K562 (cell line): Measurements from ENCODE around the gene SPATA6. TPM values are rescaled to one million over a fixed set of nuclear protein-coding genes. Genes with fewer than 3 reads are reported as not detected.

ENCODE experiments used
- ATAC-seq: fragments of 200-7000 bp; cut with Tn5 transposase; 3 replicates; pipeline ENCODE4 v1.9.1; 2020; ENCODE audit warnings: moderate library complexity
- BruUV-seq: library from RNA; stranded (reverse); fragments of 400-500 nt; replicated peaks from 2 replicates; lab custom pipeline; 2021; lab: Mats Ljungman, UMichigan
- CTCF ChIA-PET: fragments of 300-600 bp; formaldehyde crosslinking; extraction: SDS; loops from one replicate; lab custom pipeline; 2021; ENCODE audit warnings: low intra/inter-chr PET ratio; lab: Yijun Ruan, JAX
- POLR2A ChIA-PET: fragments of 300-600, 350-650 bp; sonication (Branson Sonifier 250); formaldehyde crosslinking; extraction: SDS; loops from one replicate; lab custom pipeline; 2021; ENCODE audit warnings: antibody characterized with exemption, inconsistent platforms; lab: Yijun Ruan, JAX
- DNase-seq, 4 experiments: peaks; one replicate each; pipeline versions ENCODE4 v3.0.0 to v3.0.0-alpha.2; 2011 to 2018; ENCODE audit warnings: low spot score in 3 of 4, mixed read lengths in 3 of 4; ENCODE audit errors: extremely low read depth in 1 of 4
- FAIRE-seq: peaks from 2 replicates; lab custom pipeline; 2011; peaks lifted over from hg19 to GRCh38; lab: Jason Lieb, UNC
- H2AFZ ChIP-seq: 2 replicates; pipeline ENCODE4 v1.6.0; 2011; ENCODE audit warnings: low read depth, low read length, control low read depth, inconsistent platforms
- H3K27ac ChIP-seq: fragments of 200-600 bp; 3 replicates; pipeline ENCODE4 v1.8.0; 2011; ENCODE audit warnings: low read depth, mild to moderate bottlenecking, control low read depth, inconsistent platforms, low read length, moderate library complexity, mixed read lengths; ENCODE audit errors: extremely low read depth
- H3K27me3 ChIP-seq, 2 experiments: fragments of 300-600 bp in 1 of 2; 2 replicates in 1 of 2; 3 replicates in 1 of 2; pipeline versions ENCODE4 v1.6.0 to v1.8.0; 2011; ENCODE audit warnings: inconsistent platforms in 2 of 2, low read length in 2 of 2, mild to moderate bottlenecking in 1 of 2, mixed read lengths in 1 of 2, moderate library complexity in 1 of 2; ENCODE audit not compliant: control insufficient read depth in 2 of 2, insufficient read depth in 2 of 2
- H3K36me3 ChIP-seq: fragments of 300-600 bp; 3 replicates; pipeline ENCODE4 v1.8.0; 2011; ENCODE audit warnings: mild to moderate bottlenecking, low read length, inconsistent platforms; ENCODE audit not compliant: control insufficient read depth, insufficient read depth
- H3K4me1 ChIP-seq, 2 experiments: fragments of 200-600 bp in 1 of 2; replicated peaks in 1 of 2; 2 replicates in 1 of 2; 3 replicates in 1 of 2; pipeline versions ENCODE4 v1.5.1 to v1.8.0; 2011; ENCODE audit warnings: inconsistent platforms in 2 of 2, low read length in 2 of 2, mild to moderate bottlenecking in 1 of 2, mixed read lengths in 1 of 2, moderate library complexity in 1 of 2; ENCODE audit not compliant: control insufficient read depth in 2 of 2, insufficient read depth in 2 of 2
- H3K4me2 ChIP-seq: 2 replicates; pipeline ENCODE4 v1.6.1; 2011; ENCODE audit warnings: low read length, control low read depth, inconsistent platforms, mixed read lengths; ENCODE audit not compliant: insufficient read depth
- H3K4me3 ChIP-seq: fragments of 200-600 bp; sonication (generic), shearing (Covaris generic); 2 replicates; pipeline ENCODE4 v1.5.1; 2016; ENCODE audit warnings: control low read depth, inconsistent platforms
- H3K79me2 ChIP-seq: fragments of 200-600 bp; 3 replicates; pipeline ENCODE4 v1.8.0; 2011; ENCODE audit warnings: low read length, inconsistent platforms; ENCODE audit not compliant: control insufficient read depth, insufficient read depth
- H3K9ac ChIP-seq, 2 experiments: 2 replicates each; pipeline versions ENCODE4 v1.6.0 to v1.6.1; 2011; ENCODE audit warnings: low read depth in 2 of 2, low read length in 2 of 2, control low read depth in 1 of 2, inconsistent platforms in 1 of 2, mild to moderate bottlenecking in 1 of 2, mixed read lengths in 1 of 2; ENCODE audit not compliant: insufficient read depth in 1 of 2
- H3K9me1 ChIP-seq: one replicate; pipeline ENCODE4 v1.6.0; 2011; ENCODE audit warnings: inconsistent platforms, mild to moderate bottlenecking, low read length, moderate library complexity; ENCODE audit not compliant: control insufficient read depth, insufficient read depth
- H3K9me3 ChIP-seq: replicated peaks from 2 replicates; pipeline ENCODE4 v1.5.1; 2011; ENCODE audit warnings: low read depth, low read length, inconsistent platforms; ENCODE audit not compliant: control insufficient read depth, insufficient read depth
- H4K20me1 ChIP-seq: replicated peaks from 2 replicates; pipeline ENCODE4 v1.6.1; 2011; ENCODE audit warnings: low read length, inconsistent platforms, mixed read lengths; ENCODE audit not compliant: control insufficient read depth, insufficient read depth
- ARID2 ChIP-seq: fragments of 450-650 bp; IDR thresholded peaks from 2 replicates; pipeline ENCODE4 v1.6.1; 2017; ENCODE audit warnings: antibody characterized with exemption, mild to moderate bottlenecking
- CBFA2T3 ChIP-seq: fragments of 450-650 bp; IDR thresholded peaks from 2 replicates; pipeline ENCODE4 v1.6.1; 2017
- DIDO1 ChIP-seq: fragments of 450-650 bp; IDR thresholded peaks from 2 replicates; pipeline ENCODE4 v1.6.1; 2016; ENCODE audit warnings: low read depth, missing biosample characterization, missing genetic modification characterization
- E2F6 ChIP-seq, 2 experiments: IDR thresholded peaks; 2 replicates each; pipeline ENCODE4 v1.6.1; 2011; ENCODE audit warnings: borderline replicate concordance in 1 of 2, control low read depth in 1 of 2, low read depth in 1 of 2, low read length in 1 of 2, mild to moderate bottlenecking in 1 of 2, mixed read lengths in 1 of 2, moderate library complexity in 1 of 2; ENCODE audit not compliant: insufficient read depth in 1 of 2, insufficient read length in 1 of 2, poor library complexity in 1 of 2, severe bottlenecking in 1 of 2; ENCODE audit errors: extremely low read depth in 1 of 2
- HIVEP1 ChIP-seq: fragments of 250-450 bp; sonication (Bioruptor Pico); IDR thresholded peaks from 2 replicates; pipeline ENCODE4 v1.4.0; 2020; ENCODE audit warnings: mild to moderate bottlenecking
- HNRNPL ChIP-seq: fragments of 200-400 bp; formaldehyde crosslinking; IDR thresholded peaks from 2 replicates; pipeline ENCODE4 v1.6.1; 2017; ENCODE audit warnings: low read depth, mild to moderate bottlenecking, low read length
- MTA2 ChIP-seq: fragments of 450-650 bp; IDR thresholded peaks from 2 replicates; pipeline ENCODE4 v1.6.1; 2016; ENCODE audit warnings: low read depth
- MYBL2 ChIP-seq, 2 experiments: fragments of 450-650 bp in 1 of 2; sonication (generic) in 1 of 2; formaldehyde crosslinking in 1 of 2; IDR thresholded peaks; 2 replicates each; pipeline versions ENCODE4 v1.6.1 to v1.8.1; 2017 to 2022; ENCODE audit warnings: borderline replicate concordance in 1 of 2, inconsistent platforms in 1 of 2, low read depth in 1 of 2, mild to moderate bottlenecking in 1 of 2, missing genetic modification reagents in 1 of 2, moderate library complexity in 1 of 2
- NCOA6 ChIP-seq: fragments of 450-650 bp; IDR thresholded peaks from 2 replicates; pipeline ENCODE4 v1.6.1; 2017; ENCODE audit warnings: mild to moderate bottlenecking
- SMARCB1 ChIP-seq: IDR thresholded peaks from 2 replicates; pipeline ENCODE4 v1.6.1; 2011; ENCODE audit warnings: improper control_type of control experiment, low read depth; ENCODE audit not compliant: insufficient read length
- ZNF583 ChIP-seq: fragments of 250-450 bp; sonication (Bioruptor Pico); IDR thresholded peaks from 2 replicates; pipeline ENCODE4 v1.4.0; 2020
- ZNF696 ChIP-seq: fragments of 250-450 bp; sonication (Bioruptor Pico); conservative IDR thresholded peaks from 2 replicates; pipeline ENCODE4 v1.4.0; 2020; ENCODE audit warnings: mild to moderate bottlenecking, moderate library complexity
- ZSCAN32 ChIP-seq: fragments of 450-650 bp; formaldehyde crosslinking; IDR thresholded peaks from 2 replicates; pipeline ENCODE4 v1.4.0; 2020; ENCODE audit warnings: mild to moderate bottlenecking, moderate library complexity
- WGBS: fragments of 100-300 bp; shearing (Covaris generic); methylation state at CpG from one replicate; pipeline ENCODE4 v1.1.6; 2016; ENCODE audit warnings: low coverage, mixed read lengths; ENCODE audit not compliant: insufficient coverage; ENCODE audit errors: missing lambda C conversion rate; 5-methylcytosine and 5-hydroxymethylcytosine counted together
- in situ Hi-C: fragments of 300-500 bp; cut with MboI; formaldehyde crosslinking; loops from 4 replicates; pipeline ENCODE4 v1.15.0; 2018; ENCODE audit warnings: inconsistent platforms, mixed read lengths
- intact Hi-C: fragments of 100-400 bp; cut with micrococcal nuclease; formaldehyde crosslinking; loops from 2 replicates; pipeline ENCODE4 v1.14.2; 2022
- polyA plus RNA-seq, 8 experiments: library from polyadenylated mRNA; depleted of rRNA in 4 of 8; stranded (reverse) in 5 of 8; unstranded in 3 of 8; fragments of >200 nt; fragmentation: Nextera tagmentation in 2 of 8; fragmentation: Illumina TruSeq in 1 of 8; extraction: Ambion mirVana in 2 of 8; extraction: Trizol in 1 of 8; gene quantifications; 2 replicates each; pipeline versions ENCODE4 v1.2.1 to v1.2.3, GENCODE V29; 2011 to 2014; ENCODE audit warnings: inconsistent platforms in 1 of 8, missing spikeins in 1 of 8
- total RNA-seq, 7 experiments: library from RNA; depleted of rRNA in 6 of 7; stranded (reverse); fragments of >200 nt in 6 of 7; fragmentation: Illumina TruSeq in 2 of 7; extraction: Trizol in 2 of 7; gene quantifications; 2 replicates each; pipeline versions ENCODE4 v1.2.1 to v1.2.3, GENCODE V29; 2011 to 2021; ENCODE audit warnings: low replicate concordance in 1 of 7

The SPATA6 gene
- total and polyA plus RNA-seq, 9 of the 15 experiments (the other 6 are each of a cell fraction or from before 2014, with no cell fraction given), result 0.01 to 0.91 (median 0.18) TPM

DNA sequence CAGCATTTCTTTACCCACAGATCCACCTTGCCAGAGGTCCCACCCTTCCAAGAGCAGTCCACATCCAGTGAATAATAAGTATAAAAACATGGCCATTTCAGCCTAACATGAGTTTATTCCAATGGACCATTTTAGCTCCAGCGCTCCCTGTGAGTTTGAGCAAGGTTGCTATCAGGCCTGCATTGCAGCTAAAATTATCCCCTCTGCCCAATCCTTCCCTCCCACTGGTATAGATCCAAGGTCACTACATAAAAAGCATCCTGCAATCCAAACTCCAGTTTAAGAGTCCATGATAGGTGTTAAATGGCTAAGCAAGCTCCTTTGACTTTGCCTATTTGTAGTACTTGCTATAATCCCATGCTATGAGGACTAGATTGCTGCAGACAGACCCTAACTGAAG is 213.9 kb downstream of the SPATA6 start:
- no peak overlapping the region for H3K27ac ChIP-seq
- ChIA-PET CTCF (no interaction called here), POLR2A (interaction anchor here (0.6 to 1.0 kb wide), 2 partner anchors 9 to 16 kb away, joined by 3 read pairs; no protein-coding TSS in a partner anchor)
- no peaks in the 10 kb centered on the region for H3K79me2 ChIP-seq
- no peaks in the 10 kb centered on the region for H3K9me3 ChIP-seq
- H3K36me3 ChIP-seq, result no peaks in the 10 kb centered on the region
- intact Hi-C loops (no loop called here), in situ Hi-C loops (no loop called here)
- no peak overlapping the region for H3K9ac ChIP-seq
- FAIRE-seq (no peak), DNase-seq (no peak), ATAC-seq (no peak)
- no peaks in the 10 kb centered on the region for H3K27me3 ChIP-seq
- no peaks in the 10 kb centered on the region for H3K9me1 ChIP-seq
- no peak overlapping the region for H2AFZ ChIP-seq
- no peaks in the 10 kb centered on the region for H3K4me1 ChIP-seq
- WGBS, result 5% methylated on average over 1 of the region's 1 CpG
- no peaks in the 10 kb centered on the region for H4K20me1 ChIP-seq
- BruUV-seq, result no TSS peak
- H3K4me2 ChIP-seq, result no peak overlapping the region
- H3K4me3 ChIP-seq, result no peak overlapping the region
- TF ChIP-seq SMARCB1, result no peak
- TF ChIP-seq HIVEP1, result no peak
- no peak for TF ChIP-seq ZNF583 (CRISPR knock-in tag)
- TF ChIP-seq DIDO1 (tag), result no peak
- TF ChIP-seq MYBL2 (IDR thresholded peaks at IDR 0.05; ENCODE audit: low read depth), result no peak
- TF ChIP-seq MYBL2 (CRISPR knock-in tag; IDR thresholded peaks at IDR 0.05; ENCODE audit: borderline replicate concordance), result no peak
- TF ChIP-seq ZSCAN32 (CRISPR knock-in tag), result no peak
- TF ChIP-seq CBFA2T3, result no peak
- no peak for TF ChIP-seq HNRNPL
- no peak for TF ChIP-seq MTA2
- TF ChIP-seq ARID2, result no peak
- TF ChIP-seq E2F6 (IDR thresholded peaks at IDR 0.05; ENCODE audit: borderline replicate concordance in 1 of 2, extremely low read depth in 1 of 2, insufficient read depth in 1 of 2, insufficient read length in 1 of 2, low read depth in 1 of 2, low read length in 1 of 2, poor library complexity in 1 of 2, severe bottlenecking in 1 of 2), result no peak
- TF ChIP-seq ZNF696, result no peak
- no peak for TF ChIP-seq NCOA6
